Liver (tissue), 9 donors: ENCODE results near the gene C16orf74. TPM values are rescaled to one million over a fixed set of nuclear protein-coding genes. Genes with fewer than 3 reads are reported as not detected.

ENCODE experiments used
- DNase-seq: peaks from one replicate; pipeline ENCODE4 v3.0.0-alpha.2; 2017; ENCODE audit warnings: low spot score
- H3K27ac ChIP-seq, 2 donors: one replicate each; pipeline ENCODE4 v1.7.0; 2013; ENCODE audit warnings: inconsistent platforms in 2 of 2, low read length in 2 of 2, control low read depth in 1 of 2, low read depth in 1 of 2, mild to moderate bottlenecking in 1 of 2
- H3K27me3 ChIP-seq, 4 donors: one replicate each; pipeline versions ENCODE4 v1.6.1 to v1.7.0; 2013; ENCODE audit warnings: low read length in 3 of 4, inconsistent platforms in 1 of 4, mild to moderate bottlenecking in 1 of 4, moderate library complexity in 1 of 4; ENCODE audit not compliant: control insufficient read depth in 4 of 4, insufficient read depth in 4 of 4
- H3K36me3 ChIP-seq, 4 donors: one replicate each; pipeline versions ENCODE4 v1.6.1 to v1.7.0; 2013; ENCODE audit warnings: low read length in 3 of 4, mild to moderate bottlenecking in 3 of 4, low read depth in 1 of 4, moderate library complexity in 1 of 4; ENCODE audit not compliant: control insufficient read depth in 4 of 4, insufficient read depth in 3 of 4
- H3K4me1 ChIP-seq, 4 donors: one replicate each; pipeline versions ENCODE4 v1.6.1 to v1.7.0; 2013; ENCODE audit warnings: low read length in 3 of 4, mild to moderate bottlenecking in 3 of 4, moderate library complexity in 1 of 4; ENCODE audit not compliant: control insufficient read depth in 4 of 4, insufficient read depth in 4 of 4
- H3K4me3 ChIP-seq, 3 donors: one replicate each; pipeline versions ENCODE4 v1.6.1 to v1.7.0; 2013; ENCODE audit warnings: low read length in 3 of 3, control low read depth in 1 of 3, low read depth in 1 of 3, mild to moderate bottlenecking in 1 of 3
- H3K9ac ChIP-seq, 2 donors: one replicate each; pipeline ENCODE4 v1.7.0; 2013; ENCODE audit warnings: low read length in 2 of 2, mild to moderate bottlenecking in 2 of 2, moderate library complexity in 2 of 2, control low read depth in 1 of 2, low read depth in 1 of 2
- H3K9me3 ChIP-seq, 4 donors: one replicate each; pipeline versions ENCODE4 v1.6.1 to v1.7.0; 2013; ENCODE audit warnings: low read length in 3 of 4; ENCODE audit not compliant: control insufficient read depth in 4 of 4
- FOXA1 ChIP-seq: IDR thresholded peaks from 2 replicates; pipeline ENCODE4 v1.6.1; 2016; ENCODE audit warnings: antibody characterized with exemption
- FOXA2 ChIP-seq: IDR thresholded peaks from 2 replicates; pipeline ENCODE4 v1.6.1; 2016; ENCODE audit warnings: antibody characterized with exemption
- GABPA ChIP-seq, 2 donors: IDR thresholded peaks in 1 of 2; conservative IDR thresholded peaks in 1 of 2; 2 replicates each; pipeline ENCODE4 v1.6.1; 2016; ENCODE audit warnings: antibody characterized with exemption in 2 of 2, mild to moderate bottlenecking in 1 of 2, moderate library complexity in 1 of 2
- HNF4A ChIP-seq, 2 donors: conservative IDR thresholded peaks; 2 replicates each; pipeline ENCODE4 v1.6.1; 2016; ENCODE audit warnings: antibody characterized with exemption in 2 of 2, mild to moderate bottlenecking in 2 of 2
- HNF4G ChIP-seq: IDR thresholded peaks from 2 replicates; pipeline ENCODE4 v1.6.1; 2016; ENCODE audit warnings: antibody characterized with exemption
- NR2F2 ChIP-seq: IDR thresholded peaks from 2 replicates; pipeline ENCODE4 v1.6.1; 2016; ENCODE audit warnings: antibody characterized with exemption
- RAD21 ChIP-seq, 2 donors: IDR thresholded peaks; 2 replicates each; pipeline ENCODE4 v1.6.1; 2016; ENCODE audit warnings: antibody characterized with exemption in 2 of 2, mild to moderate bottlenecking in 2 of 2
- REST ChIP-seq: IDR thresholded peaks from 2 replicates; pipeline ENCODE4 v1.6.1; 2016; ENCODE audit warnings: antibody characterized with exemption, mild to moderate bottlenecking
- SP1 ChIP-seq: IDR thresholded peaks from 2 replicates; pipeline ENCODE4 v1.6.1; 2018; ENCODE audit warnings: antibody characterized with exemption, mild to moderate bottlenecking
- TAF1 ChIP-seq: conservative IDR thresholded peaks from 2 replicates; pipeline ENCODE4 v1.6.1; 2016; ENCODE audit warnings: antibody characterized with exemption, mild to moderate bottlenecking
- YY1 ChIP-seq: IDR thresholded peaks from 2 replicates; pipeline ENCODE4 v1.6.1; 2016; ENCODE audit warnings: antibody characterized with exemption, mild to moderate bottlenecking
- ZBTB33 ChIP-seq: IDR thresholded peaks from 2 replicates; pipeline ENCODE4 v1.6.1; 2016; ENCODE audit warnings: antibody characterized with exemption
- WGBS: extraction: QIAGEN DNeasy Blood & Tissue Kit; methylation state at CpG from one replicate; pipeline ENCODE4 v1.1.7; 2013; 5-methylcytosine and 5-hydroxymethylcytosine counted together
- polyA plus RNA-seq, 2 donors: library from polyadenylated mRNA; stranded (reverse) in 1 of 2; unstranded in 1 of 2; fragments of 200-250 nt in 1 of 2; fragments of >200 nt in 1 of 2; fragmentation: Nextera tagmentation in 1 of 2; extraction: Ambion mirVana in 1 of 2; gene quantifications; one replicate each; pipeline versions ENCODE4 v1.2.1 to v1.2.3, GENCODE V29; 2013 to 2015
- total RNA-seq, 2 donors: library from RNA; depleted of rRNA; stranded (reverse); fragments of >200 nt; gene quantifications; one replicate each; pipeline ENCODE4 v1.2.3, GENCODE V29; 2014
- TF ChIP-seq, protein P1 (sequence below): IDR thresholded peaks from 2 replicates; pipeline ENCODE4 v1.6.1; 2016; ENCODE audit warnings: antibody characterized with exemption
- TF ChIP-seq, protein P2 (sequence below): fragments of 150-350 bp; IDR thresholded peaks from 2 replicates; pipeline ENCODE4 v1.5.1; 2017; ENCODE audit warnings: improper control_type of control experiment, low read depth, low read length; ENCODE audit not compliant: missing input control
- donor health status: healthy.
- donor health status: healthy.
- donor health status: healthy.
- donor health status: healthy.
- donor health status: healthy.

C16orf74 gene
- total and polyA plus RNA-seq, 4 donors, result 0.37 to 0.75 (median 0.43) TPM

DNA sequence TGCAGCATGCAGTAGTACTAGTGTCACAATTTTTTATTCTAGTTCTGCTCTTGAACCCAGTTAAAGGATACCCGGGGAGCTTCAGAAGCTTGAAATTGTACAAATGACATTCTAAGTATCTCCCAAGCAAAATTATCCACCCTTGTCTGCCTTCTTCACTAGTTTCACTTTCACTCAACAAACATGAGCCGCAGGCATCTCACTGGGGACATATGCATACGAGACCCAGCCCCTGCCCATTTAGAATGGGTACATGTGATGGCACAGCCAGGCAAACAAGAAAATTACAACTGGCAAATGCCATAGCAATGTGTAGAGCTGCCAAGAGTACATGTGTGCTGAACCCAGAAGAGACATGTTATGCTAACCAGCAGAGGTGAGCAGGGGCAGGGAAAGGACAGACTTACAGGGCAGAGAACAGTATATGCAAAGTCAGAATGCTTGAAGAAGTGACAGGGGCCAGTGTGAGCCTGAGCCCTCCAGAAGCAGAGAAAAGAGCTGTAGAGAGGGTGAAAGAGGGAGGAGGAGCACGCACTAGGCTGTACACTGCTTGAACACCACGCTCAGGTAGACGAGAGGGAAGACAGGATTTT lies 70.4 kb downstream of the C16orf74 start:
- no peaks in the 10 kb centered on the region for H3K27me3 ChIP-seq
- WGBS, result 66% methylated on average over 6 of the region's 6 CpGs
- no peak overlapping the region for H3K9ac ChIP-seq
- H3K4me1 ChIP-seq, result peaks cover 3 to 24% (median 19%) of the 10 kb centered on the region in 4 donors
- H3K4me3 ChIP-seq, result no peak overlapping the region
- no peak for DNase-seq
- peaks cover 0 to 3% (median 0%) of the 10 kb centered on the region in 4 donors for H3K36me3 ChIP-seq
- H3K27ac ChIP-seq, result peak overlapping the region; percentile 63 to 69
- TF ChIP-seq FOXA1, result no peak
- TF ChIP-seq GABPA (IDR thresholded peaks at IDR 0.05 in 1 of 2, conservative IDR thresholded peaks at IDR 0.05 in 1 of 2), result no peak
- TF ChIP-seq, protein P1, sequence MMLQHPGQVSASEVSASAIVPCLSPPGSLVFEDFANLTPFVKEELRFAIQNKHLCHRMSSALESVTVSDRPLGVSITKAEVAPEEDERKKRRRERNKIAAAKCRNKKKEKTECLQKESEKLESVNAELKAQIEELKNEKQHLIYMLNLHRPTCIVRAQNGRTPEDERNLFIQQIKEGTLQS, result no peak
- no peak for TF ChIP-seq HNF4A (conservative IDR thresholded peaks at IDR 0.05)
- no peaks in the 10 kb centered on the region for H3K9me3 ChIP-seq

GRCh38 chr16:85679870-85680269 lies 71.0 kb downstream of the C16orf74 start:
- Histone ChIP-seq H3K9me3 (no peaks in the 10 kb centered on the region), H3K36me3 (peaks cover 0 to 4% (median 1%) of the 10 kb centered on the region in 4 donors), H3K27ac (peak overlapping the region in 1 of 2 donors; percentile 63), H3K9ac (no peak overlapping the region), H3K27me3 (no peaks in the 10 kb centered on the region), H3K4me3 (no peak overlapping the region), H3K4me1 (peaks cover 3 to 28% (median 25%) of the 10 kb centered on the region in 4 donors)
- TF ChIP-seq RAD21 (IDR thresholded peaks at IDR 0.05), result no peak
- no peak for TF ChIP-seq YY1
- no peak for TF ChIP-seq ZBTB33
- no peak for TF ChIP-seq HNF4G
- TF ChIP-seq HNF4A (conservative IDR thresholded peaks at IDR 0.05), result no peak
- TF ChIP-seq NR2F2, result no peak
- TF ChIP-seq REST, result no peak
- no peak for TF ChIP-seq FOXA2
- no peak for TF ChIP-seq TAF1
- 92% methylated on average over 6 of the region's 6 CpGs for WGBS
- no peak for DNase-seq

GRCh38 chr16:85678821-85679220 lies 72.1 kb downstream of the C16orf74 start:
- no peak overlapping the region for H3K9ac ChIP-seq
- H3K9me3 ChIP-seq, result no peaks in the 10 kb centered on the region
- no peak overlapping the region for H3K27ac ChIP-seq
- WGBS, result 80% methylated on average over 5 of the region's 5 CpGs
- peaks cover 8 to 36% (median 33%) of the 10 kb centered on the region in 4 donors for H3K4me1 ChIP-seq
- no peak for DNase-seq
- peaks cover 0 to 4% (median 1%) of the 10 kb centered on the region in 4 donors for H3K36me3 ChIP-seq
- no peak overlapping the region for H3K4me3 ChIP-seq
- H3K27me3 ChIP-seq, result no peaks in the 10 kb centered on the region
- TF ChIP-seq RAD21 (IDR thresholded peaks at IDR 0.05) (no peak), SP1 (no peak), ZBTB33 (no peak), NR2F2 (no peak), FOXA1 (no peak)
- TF ChIP-seq, protein P2, sequence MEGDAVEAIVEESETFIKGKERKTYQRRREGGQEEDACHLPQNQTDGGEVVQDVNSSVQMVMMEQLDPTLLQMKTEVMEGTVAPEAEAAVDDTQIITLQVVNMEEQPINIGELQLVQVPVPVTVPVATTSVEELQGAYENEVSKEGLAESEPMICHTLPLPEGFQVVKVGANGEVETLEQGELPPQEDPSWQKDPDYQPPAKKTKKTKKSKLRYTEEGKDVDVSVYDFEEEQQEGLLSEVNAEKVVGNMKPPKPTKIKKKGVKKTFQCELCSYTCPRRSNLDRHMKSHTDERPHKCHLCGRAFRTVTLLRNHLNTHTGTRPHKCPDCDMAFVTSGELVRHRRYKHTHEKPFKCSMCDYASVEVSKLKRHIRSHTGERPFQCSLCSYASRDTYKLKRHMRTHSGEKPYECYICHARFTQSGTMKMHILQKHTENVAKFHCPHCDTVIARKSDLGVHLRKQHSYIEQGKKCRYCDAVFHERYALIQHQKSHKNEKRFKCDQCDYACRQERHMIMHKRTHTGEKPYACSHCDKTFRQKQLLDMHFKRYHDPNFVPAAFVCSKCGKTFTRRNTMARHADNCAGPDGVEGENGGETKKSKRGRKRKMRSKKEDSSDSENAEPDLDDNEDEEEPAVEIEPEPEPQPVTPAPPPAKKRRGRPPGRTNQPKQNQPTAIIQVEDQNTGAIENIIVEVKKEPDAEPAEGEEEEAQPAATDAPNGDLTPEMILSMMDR, result no peak
- TF ChIP-seq, protein P1, result no peak
